Left lung (tissue), 10 donors: Measurements from ENCODE around the gene FADS2. TPM values are rescaled to one million over a fixed set of nuclear protein-coding genes. Genes with fewer than 3 reads are reported as not detected.
A peak's percentile ranks its signal among the peaks of the same experiment; 100 is the strongest.

Experiments used
- ATAC-seq: fragments of 200-7000 bp; cut with Tn5 transposase; one replicate; pipeline ENCODE4 v1.9.1; 2020; ENCODE audit warnings: moderate library complexity
- DNase-seq, 4 donors: peaks; one replicate each; pipeline ENCODE4 v3.0.0-alpha.2; 2013 to 2020
- H3K27ac ChIP-seq, 2 donors: fragments of 200-600 bp; sonication (generic) in 1 of 2; one replicate each; pipeline versions ENCODE4 v1.5.0 to v1.8.0; 2020 to 2021
- H3K27me3 ChIP-seq, 2 donors: fragments of 200-600 bp; sonication (generic) in 1 of 2; one replicate each; pipeline versions ENCODE4 v1.5.0 to v1.8.0; 2020 to 2021
- H3K36me3 ChIP-seq, 2 donors: fragments of 200-600 bp; sonication (generic) in 1 of 2; one replicate each; pipeline versions ENCODE4 v1.5.0 to v1.8.0; 2020 to 2021
- H3K4me1 ChIP-seq, 2 donors: fragments of 200-600 bp; one replicate each; pipeline ENCODE4 v1.8.0; 2021
- H3K4me3 ChIP-seq, 2 donors: fragments of 200-600 bp; sonication (generic) in 1 of 2; one replicate each; pipeline versions ENCODE4 v1.5.0 to v1.8.0; 2020 to 2021; ENCODE audit warnings: mild to moderate bottlenecking in 1 of 2
- H3K9me3 ChIP-seq, 2 donors: fragments of 200-600 bp; sonication (generic) in 1 of 2; one replicate each; pipeline versions ENCODE4 v1.5.0 to v1.8.0; 2020 to 2021
- CTCF ChIP-seq, 2 donors: fragments of 200-600 bp; sonication (generic) in 1 of 2; IDR thresholded peaks; one replicate each; pipeline versions ENCODE4 v1.5.0 to v1.8.0; 2021; ENCODE audit warnings: antibody characterized with exemption in 2 of 2
- intact Hi-C, 2 donors: fragments of 100-400 bp; cut with DNase I; formaldehyde crosslinking; loops; one replicate each; pipeline versions ENCODE4 v1.11.2 to v1.14.2; 2022
- polyA plus RNA-seq, 6 donors: library from polyadenylated mRNA; unstranded; fragments of 120-200 nt; gene quantifications; one replicate each; pipeline ENCODE4 v1.2.1, GENCODE V29; 2013; ENCODE audit not compliant: insufficient read length in 6 of 6
- total RNA-seq, 2 donors: library from RNA; stranded (reverse); fragmentation: NEBNext Ultra II Directional; extraction: Animal tissue kit (Norgen Biotek cat#: 25700); gene quantifications; one replicate each; pipeline ENCODE4 v1.2.1, GENCODE V29; 2021
- donor health status: DM: no; HTN: yes; CAD: no.
- donor health status: DM: no; HTN: no; CAD: no.

The FADS2 gene
- total and polyA plus RNA-seq, 8 donors, result 45.4 to 295 (median 94.9) TPM

GRCh38 chr11:61907871-61908729, 80.0 kb downstream of the FADS2 start:
- intact Hi-C loops, result no loop called here
- Histone ChIP-seq H3K36me3 (peaks cover 0 to 15% of the 10 kb centered on the region in 2 donors), H3K27me3 (no peaks in the 10 kb centered on the region), H3K4me1 (peaks cover 9 to 28% of the 10 kb centered on the region in 2 donors), H3K9me3 (no peaks in the 10 kb centered on the region), H3K27ac (no peak overlapping the region), H3K4me3 (no peak overlapping the region)
- ATAC-seq, result no peak
- TF ChIP-seq CTCF (IDR thresholded peaks at IDR 0.05), result no peak
- DNase-seq, result peak in 1 of 4 donors; percentile 66

GRCh38 chr11:61908730-61909316, 80.7 kb downstream of the FADS2 start:
- H3K27me3 ChIP-seq, result no peaks in the 10 kb centered on the region
- H3K4me3 ChIP-seq, result no peak overlapping the region
- no peaks in the 10 kb centered on the region for H3K9me3 ChIP-seq
- H3K36me3 ChIP-seq, result peaks cover 0 to 15% of the 10 kb centered on the region in 2 donors
- intact Hi-C loops, result no loop called here
- no peak overlapping the region for H3K27ac ChIP-seq
- peaks cover 9 to 32% of the 10 kb centered on the region in 2 donors for H3K4me1 ChIP-seq
- no peak for TF ChIP-seq CTCF (IDR thresholded peaks at IDR 0.05)
- peak in 3 of 4 donors; percentile 71 to 84 (median 76) for DNase-seq
- ATAC-seq, result peak; percentile 43

GRCh38 chr11:61910187-61911127, 82.4 kb downstream of the FADS2 start:
- Histone ChIP-seq H3K36me3 (peaks cover 0 to 15% of the 10 kb centered on the region in 2 donors), H3K4me1 (peaks cover 9 to 32% of the 10 kb centered on the region in 2 donors), H3K27ac (no peak overlapping the region), H3K9me3 (no peaks in the 10 kb centered on the region), H3K27me3 (peaks cover 0 to 3% of the 10 kb centered on the region in 2 donors), H3K4me3 (no peak overlapping the region)
- TF ChIP-seq CTCF (IDR thresholded peaks at IDR 0.05), result no peak
- intact Hi-C loops, result no loop called here
- DNase-seq (peak in 1 of 4 donors; percentile 43), ATAC-seq (no peak)

GRCh38 chr11:61911128-61911700, 83.1 kb downstream of the FADS2 start:
- DNase-seq (peak in 1 of 4 donors; percentile 29), ATAC-seq (no peak)
- Histone ChIP-seq H3K36me3 (peaks cover 0 to 9% of the 10 kb centered on the region in 2 donors), H3K27ac (no peak overlapping the region), H3K4me1 (peaks cover 9 to 32% of the 10 kb centered on the region in 2 donors), H3K9me3 (no peaks in the 10 kb centered on the region), H3K27me3 (peaks cover 0 to 7% of the 10 kb centered on the region in 2 donors), H3K4me3 (no peak overlapping the region)
- TF ChIP-seq CTCF (IDR thresholded peaks at IDR 0.05), result no peak
- intact Hi-C loops, result no loop called here
